Peyer's patch (tissue), 4 donors: ENCODE measurements around the gene B3GNT7. TPM values are rescaled to one million over a fixed set of nuclear protein-coding genes. Genes with fewer than 3 reads are reported as not detected.

Experiments
- DNase-seq, 3 donors: peaks; one replicate each; pipeline ENCODE4 v3.0.0-alpha.2; 2017 to 2019
- H3K27ac ChIP-seq, 4 donors: fragments of 200-600 bp; sonication (generic); one replicate each; pipeline ENCODE4 v1.5.1; 2016 to 2019
- H3K27me3 ChIP-seq, 2 donors: fragments of 200-600 bp; sonication (generic); one replicate each; pipeline ENCODE4 v1.5.1; 2019
- H3K36me3 ChIP-seq, 3 donors: fragments of 200-600 bp; sonication (generic); one replicate each; pipeline ENCODE4 v1.5.1; 2016 to 2019
- H3K4me1 ChIP-seq, 4 donors: fragments of 200-600 bp; sonication (generic); one replicate each; pipeline ENCODE4 v1.5.1; 2016 to 2019
- H3K4me3 ChIP-seq, 4 donors: fragments of 200-600 bp; sonication (generic); 1 replicate in 3 of 4; 2 replicates in 1 of 4; pipeline ENCODE4 v1.5.1; 2016 to 2019; ENCODE audit warnings: mild to moderate bottlenecking in 1 of 4
- H3K9me3 ChIP-seq, 4 donors: fragments of 200-600 bp; sonication (generic); one replicate each; pipeline ENCODE4 v1.5.1; 2016 to 2019; ENCODE audit warnings: mild to moderate bottlenecking in 1 of 4
- CTCF ChIP-seq, 6 experiments: fragments of 450-650 bp in 4 of 6; fragments of 200-600 bp in 2 of 6; sonication (generic) in 1 of 6; IDR thresholded peaks; one replicate each; pipeline ENCODE4 v1.5.1; 2017 to 2019; ENCODE audit warnings: antibody characterized with exemption in 6 of 6, mild to moderate bottlenecking in 3 of 6, moderate library complexity in 1 of 6
- POLR2A ChIP-seq, 2 donors: fragments of 450-650 bp; IDR thresholded peaks; one replicate each; pipeline ENCODE4 v1.5.1; 2017; ENCODE audit warnings: antibody characterized with exemption in 2 of 2, mild to moderate bottlenecking in 2 of 2, moderate library complexity in 2 of 2
- total RNA-seq, 4 donors: library from RNA; depleted of rRNA; stranded (reverse); fragments of >200 nt; gene quantifications; one replicate each; pipeline ENCODE4 v1.1.0, GENCODE V29; 2016

Gene B3GNT7
- total RNA-seq, 4 donors from 2014 or later = 9.9 to 154 (median 90.3) TPM

- no peak overlapping the region for H3K4me3 ChIP-seq
Measured at GRCh38 chr2:231351648-231352047, 43.9 kb upstream of the B3GNT7 start.

GRCh38 chr2:231353469-231353868, 42.0 kb upstream of the B3GNT7 start:
- Histone ChIP-seq H3K27me3 (no peaks in the 10 kb centered on the region), H3K36me3 (no peaks in the 10 kb centered on the region), H3K4me3 (no peak overlapping the region), H3K27ac (no peak overlapping the region), H3K4me1 (no peaks in the 10 kb centered on the region), H3K9me3 (no peaks in the 10 kb centered on the region)
- peak in 1 of 3 donors; percentile 15 for DNase-seq
- TF ChIP-seq CTCF (IDR thresholded peaks at IDR 0.05) (no peak), POLR2A (IDR thresholded peaks at IDR 0.05) (no peak)

More at GRCh38 chr2:231351648-231352047, 43.9 kb upstream of the B3GNT7 start:
- Histone ChIP-seq H3K36me3 (no peaks in the 10 kb centered on the region), H3K9me3 (no peaks in the 10 kb centered on the region), H3K27ac (no peak overlapping the region), H3K27me3 (no peaks in the 10 kb centered on the region), H3K4me1 (no peaks in the 10 kb centered on the region)
- peak in 1 of 3 donors; percentile 8 for DNase-seq
- TF ChIP-seq POLR2A (IDR thresholded peaks at IDR 0.05) (no peak), CTCF (IDR thresholded peaks at IDR 0.05) (no peak)

GRCh38 chr2:231355508-231356465, 39.7 kb upstream of the B3GNT7 start:
- Histone ChIP-seq H3K36me3 (peaks cover 0 to 3% (median 0%) of the 10 kb centered on the region in 3 donors), H3K27me3 (no peaks in the 10 kb centered on the region), H3K27ac (no peak overlapping the region), H3K4me3 (no peak overlapping the region), H3K9me3 (no peaks in the 10 kb centered on the region), H3K4me1 (no peaks in the 10 kb centered on the region)
- peak in 1 of 3 donors; percentile 45 for DNase-seq
- TF ChIP-seq CTCF (IDR thresholded peaks at IDR 0.05) (no peak), POLR2A (IDR thresholded peaks at IDR 0.05) (no peak)

- Histone ChIP-seq H3K27ac (no peak overlapping the region), H3K27me3 (no peaks in the 10 kb centered on the region), H3K9me3 (no peaks in the 10 kb centered on the region), H3K4me1 (no peaks in the 10 kb centered on the region), H3K36me3 (peaks cover 0 to 7% (median 0%) of the 10 kb centered on the region in 3 donors), H3K4me3 (no peak overlapping the region)
- DNase-seq = no peak
- TF ChIP-seq POLR2A (IDR thresholded peaks at IDR 0.05) = no peak
- no peak for TF ChIP-seq CTCF (IDR thresholded peaks at IDR 0.05)
Measured at GRCh38 chr2:231356466-231356844, 39.1 kb upstream of the B3GNT7 start.

- H3K4me1 ChIP-seq = peaks cover 0 to 4% (median 0%) of the 10 kb centered on the region in 4 donors
- H3K9me3 ChIP-seq = no peaks in the 10 kb centered on the region
- H3K36me3 ChIP-seq = peaks cover 0 to 7% (median 0%) of the 10 kb centered on the region in 3 donors
- no peaks in the 10 kb centered on the region for H3K27me3 ChIP-seq
- no peak overlapping the region for H3K4me3 ChIP-seq
- H3K27ac ChIP-seq = no peak overlapping the region
- no peak for TF ChIP-seq POLR2A (IDR thresholded peaks at IDR 0.05)
- TF ChIP-seq CTCF (IDR thresholded peaks at IDR 0.05) = no peak
- peak in 1 of 3 donors; percentile 31 for DNase-seq
Measured at GRCh38 chr2:231357048-231357447, 38.5 kb upstream of the B3GNT7 start.
